NCI-H2227 (cell line): ENCODE measurements around the gene PTPRD.
A peak's percentile ranks its signal among the peaks of the same experiment; 100 is the strongest.

Experiments
- DNase-seq: peaks from one replicate; lab custom pipeline; 2025; ENCODE audit not compliant: unreplicated experiment; lab: John Stamatoyannopoulos, UW

The PTPRD gene

GRCh38 chr9:8887369-8887768, 1725.4 kb downstream of the PTPRD start:
- no peak for DNase-seq

- peak; percentile 36 for DNase-seq
These were observed 1729.5 kb downstream of the PTPRD start for GRCh38 chr9:8883321-8883720.

GRCh38 chr9:8880060-8880459, 1732.7 kb downstream of the PTPRD start:
- DNase-seq: no peak

- DNase-seq: no peak
These were observed 1733.5 kb downstream of the PTPRD start for GRCh38 chr9:8879284-8879683.

DNA sequence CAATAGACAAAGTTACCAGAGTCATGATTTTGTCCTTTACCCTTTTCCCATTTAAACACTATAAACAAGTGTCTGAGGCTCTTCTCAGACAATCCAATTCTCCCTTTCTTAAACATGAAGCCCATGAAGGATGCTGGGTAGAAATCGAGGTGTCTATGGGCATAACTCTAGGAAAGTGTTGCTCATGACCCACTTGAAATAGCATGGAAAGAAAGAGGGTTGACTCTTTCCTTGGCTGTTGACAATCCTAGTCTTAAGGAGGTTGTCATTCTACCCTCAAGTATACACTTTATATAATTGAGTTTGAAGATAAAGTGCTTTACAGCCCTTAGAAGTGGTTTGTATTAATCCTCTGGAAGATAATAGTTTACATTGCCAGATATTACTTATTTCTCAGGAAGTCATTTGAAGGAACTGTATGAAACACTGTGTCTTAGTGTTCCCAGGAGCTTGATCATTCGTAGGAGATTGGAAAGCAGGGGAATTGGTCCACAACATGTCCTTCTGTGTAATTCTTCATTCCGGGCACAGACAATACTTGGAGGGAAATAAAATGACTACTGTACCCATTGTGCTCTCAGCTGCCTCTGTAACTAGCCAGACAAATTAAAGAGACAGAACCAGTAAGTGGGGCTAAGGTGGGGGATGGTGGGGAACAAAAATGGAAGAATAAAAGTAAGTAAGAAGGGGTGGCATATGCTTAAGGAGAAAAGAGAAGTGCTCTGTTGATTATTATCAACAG, 1734.9 kb downstream of the PTPRD start:
- DNase-seq: no peak

DNA sequence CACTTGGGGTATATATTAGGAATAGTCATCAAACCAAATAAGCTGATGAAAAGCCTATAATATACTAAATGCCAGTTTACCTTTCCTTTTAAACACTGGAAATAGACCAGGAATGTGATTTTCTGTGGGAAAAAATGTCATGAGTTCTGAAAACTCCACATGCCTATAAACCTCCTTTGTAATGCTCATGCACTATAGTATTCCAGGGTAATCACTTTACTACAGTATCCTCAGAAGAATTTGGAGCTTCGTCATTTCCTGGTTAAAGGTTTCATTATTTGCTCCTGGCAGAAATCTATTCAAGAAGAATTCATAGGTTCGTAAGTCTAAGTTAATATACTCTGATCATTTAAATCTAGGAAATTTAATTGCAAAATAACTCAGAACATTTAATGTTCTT, 1736.5 kb downstream of the PTPRD start:
- DNase-seq: no peak

DNA sequence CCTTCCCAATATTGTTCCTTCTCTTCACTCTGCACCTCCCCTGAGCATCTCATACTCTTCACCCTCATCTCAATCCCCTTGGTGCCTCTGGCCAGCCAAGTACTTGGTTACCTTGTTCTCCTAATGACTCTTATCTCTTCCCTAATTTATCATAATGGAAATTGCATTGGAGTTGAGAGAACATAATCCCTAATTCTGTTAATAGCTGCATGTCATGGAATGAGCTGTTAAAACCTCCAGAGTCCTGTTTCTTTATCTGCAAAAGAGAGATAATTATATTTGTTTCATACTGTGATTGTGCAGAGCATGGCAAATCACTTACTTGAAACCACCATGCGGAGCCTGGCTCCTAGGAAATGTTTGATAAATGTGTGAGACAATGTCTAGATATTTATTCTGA, 1738.3 kb downstream of the PTPRD start:
- no peak for DNase-seq

DNA sequence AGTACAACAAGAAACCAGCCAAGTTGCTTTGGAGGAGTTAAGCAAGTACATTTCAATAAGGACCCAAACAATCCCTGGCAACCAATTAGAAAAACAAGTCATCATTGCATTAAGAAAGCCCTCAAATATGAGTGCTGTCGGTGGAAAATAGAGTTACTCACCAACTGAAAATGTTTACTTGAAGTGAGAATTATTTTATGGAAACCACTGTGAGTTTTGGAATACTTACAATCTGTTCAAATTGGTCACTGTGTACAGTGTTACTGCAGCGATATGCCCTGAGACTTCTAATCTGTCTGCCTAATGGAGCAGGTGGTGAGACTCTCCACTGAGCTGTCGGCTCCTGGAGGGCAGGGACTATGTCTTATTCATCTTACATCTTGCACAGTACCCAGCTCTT, 1740.0 kb downstream of the PTPRD start:
- DNase-seq: no peak

- DNase-seq: no peak
These were observed 1740.9 kb downstream of the PTPRD start for GRCh38 chr9:8871796-8872445.

- no peak for DNase-seq
These were observed 1741.4 kb downstream of the PTPRD start for GRCh38 chr9:8871396-8871795.

GRCh38 chr9:8869812-8870211, 1743.0 kb downstream of the PTPRD start:
- DNase-seq: peak; percentile 49

GRCh38 chr9:8868632-8869031, 1744.2 kb downstream of the PTPRD start:
- no peak for DNase-seq

DNA sequence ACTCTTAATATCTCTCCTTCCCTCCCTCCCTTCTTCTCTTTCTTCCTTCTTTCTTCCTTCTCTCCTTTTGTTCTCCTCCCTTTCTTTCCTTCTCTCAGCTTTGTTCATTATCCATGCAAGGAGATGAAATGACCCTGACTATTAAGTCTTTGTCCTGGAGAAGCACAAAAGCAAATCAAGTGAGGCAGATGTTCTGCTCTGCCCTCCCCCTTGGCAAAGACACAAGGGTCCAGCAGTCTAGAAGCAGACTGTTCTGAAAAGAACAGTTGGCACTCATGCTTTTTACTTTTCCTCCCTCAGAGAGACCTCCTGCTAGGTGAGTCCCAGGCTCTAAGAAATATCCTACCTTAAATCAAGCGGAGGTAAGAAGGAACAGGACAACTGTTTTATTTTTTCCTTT, 1745.7 kb downstream of the PTPRD start:
- DNase-seq: no peak

DNA sequence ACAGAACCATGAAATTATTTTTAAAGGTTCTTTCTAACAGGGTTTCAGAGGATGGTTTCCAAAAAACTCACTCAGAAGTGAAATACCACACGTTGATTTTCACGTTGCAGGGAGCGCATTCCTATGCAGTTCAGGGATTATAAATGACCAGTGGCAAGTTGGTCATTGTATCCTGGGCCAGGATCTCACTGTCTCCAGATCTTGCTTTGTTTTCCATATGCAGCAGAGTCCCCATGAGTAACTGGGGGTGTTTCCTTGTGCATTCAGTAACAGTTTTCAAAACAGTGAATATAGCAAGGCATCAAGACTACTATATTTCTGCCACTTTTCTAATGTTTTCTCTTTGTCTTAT, 1748.3 kb downstream of the PTPRD start:
- no peak for DNase-seq

DNA sequence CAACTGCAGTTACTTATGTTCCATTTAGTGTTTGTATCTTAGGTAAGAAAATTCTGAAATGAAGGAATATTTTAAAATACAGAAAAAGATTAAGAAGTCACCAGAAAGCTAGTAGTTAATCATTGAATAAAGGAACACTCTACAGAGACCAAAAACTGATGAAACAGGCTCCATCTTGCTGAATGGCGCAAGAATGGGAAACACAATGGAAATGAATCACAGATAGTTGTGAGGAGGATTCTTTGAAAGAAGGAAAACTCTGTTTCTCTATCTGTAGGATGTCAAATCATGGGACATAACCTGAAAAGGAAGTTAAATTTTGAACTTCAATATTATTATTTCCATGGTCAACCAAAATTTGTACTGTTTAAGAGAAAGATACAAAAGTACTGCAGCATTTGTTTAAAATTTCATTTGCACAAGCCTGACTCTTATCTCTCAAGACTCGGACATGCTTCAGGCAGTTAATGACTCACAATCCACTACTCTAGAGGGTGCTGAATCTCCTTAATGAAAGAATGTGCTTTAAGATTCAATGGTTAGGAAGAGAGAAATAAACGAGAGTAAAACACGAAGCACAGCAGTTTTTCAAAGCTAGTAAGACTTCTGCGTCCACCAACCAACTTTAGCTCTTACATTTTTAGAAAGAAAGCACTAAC, 1748.8 kb downstream of the PTPRD start:
- DNase-seq: no peak

DNA sequence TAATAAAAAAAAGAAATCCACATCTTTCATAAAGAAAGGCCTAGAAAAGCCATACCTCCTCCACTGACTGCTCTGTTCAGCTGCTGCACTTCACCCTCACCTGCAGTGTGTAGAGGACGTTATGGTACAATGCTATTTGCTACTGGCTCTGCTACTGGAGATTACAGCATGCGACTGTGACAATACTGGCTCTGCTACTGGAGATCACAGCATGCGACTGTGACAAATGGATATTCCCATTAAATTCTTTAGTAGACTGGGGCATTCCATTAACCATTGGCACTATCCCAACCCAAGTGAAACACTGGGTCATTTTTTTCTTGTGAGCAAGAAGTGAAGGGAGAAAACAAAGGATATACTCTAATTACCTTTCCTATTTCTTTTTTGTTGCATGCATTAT, 1749.7 kb downstream of the PTPRD start:
- DNase-seq: peak; percentile 28

- peak; percentile 35 for DNase-seq
These were observed 1751.9 kb downstream of the PTPRD start for GRCh38 chr9:8860925-8861324.

DNA sequence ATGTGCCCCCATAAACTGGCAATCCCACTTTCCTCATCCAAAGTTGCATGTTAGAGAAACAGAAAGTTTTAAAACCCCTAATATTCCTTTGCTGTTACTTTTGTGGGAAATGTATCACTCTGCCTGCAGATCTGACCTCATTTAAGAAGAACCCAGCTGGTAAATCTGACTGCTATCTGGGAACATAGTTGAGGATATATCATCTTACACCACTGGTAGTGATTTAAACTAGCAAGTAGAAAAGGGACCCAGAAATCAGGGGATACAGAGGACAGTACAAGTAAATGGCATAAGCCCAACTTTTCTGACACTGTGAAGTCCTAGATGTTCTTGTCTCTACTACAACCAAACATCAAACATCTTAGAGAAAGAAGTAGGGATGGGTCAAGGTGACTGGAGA, 1752.7 kb downstream of the PTPRD start:
- DNase-seq: no peak

- no peak for DNase-seq
These were observed 1753.4 kb downstream of the PTPRD start for GRCh38 chr9:8859416-8859815.

DNA sequence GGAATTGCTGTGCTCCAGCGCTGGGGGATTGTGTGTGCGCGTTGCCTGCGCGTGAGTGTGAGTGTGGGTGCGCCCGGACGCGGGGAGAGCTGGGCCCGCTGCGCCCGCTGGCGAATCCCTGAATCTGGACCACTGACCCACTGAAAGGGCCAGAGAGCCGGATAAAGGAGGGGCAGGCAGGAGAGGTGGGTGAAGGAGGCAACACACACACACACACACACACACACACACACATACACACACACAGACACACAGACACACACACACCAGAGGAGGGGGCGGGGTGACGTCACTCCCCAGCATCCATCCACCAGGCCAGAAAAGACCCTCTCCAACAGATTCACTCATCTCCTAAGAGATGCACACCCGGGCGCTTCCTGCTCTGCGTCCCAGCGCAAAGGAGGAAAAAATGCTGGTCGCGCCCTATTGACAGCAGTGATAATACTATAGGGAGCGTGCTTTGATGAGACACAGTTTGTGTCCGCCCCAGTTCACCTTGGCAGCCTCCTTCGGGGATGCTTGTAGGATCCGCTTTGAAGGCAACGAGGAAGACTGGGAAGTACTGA, 1754.1 kb downstream of the PTPRD start:
- DNase-seq: peak; percentile 80

GRCh38 chr9:8857926-8858595, 1754.7 kb downstream of the PTPRD start:
- peak; percentile 77 for DNase-seq
